Measurements from ENCODE around the gene QRFP. TPM values are rescaled to one million over a fixed set of nuclear protein-coding genes. Genes with fewer than 3 reads are reported as not detected.

Gene QRFP
- total RNA-seq, 1 donor from 2014 or later: not detected

GRCh38 chr9:130934702-130935647 is 38.4 kb upstream of the QRFP start:
- no peak for TF ChIP-seq CTCF (IDR thresholded peaks at IDR 0.05)
- H3K36me3 ChIP-seq: no peaks in the 10 kb centered on the region
- no peak overlapping the region for H3K4me3 ChIP-seq
- intact Hi-C loops (cut with DNase I): no loop called here
- peaks cover 69% of the 10 kb centered on the region for H3K27me3 ChIP-seq
- peaks cover 14% of the 10 kb centered on the region for H3K4me1 ChIP-seq
- peak overlapping the region; percentile 51 for H3K27ac ChIP-seq
- ATAC-seq (no peak), DNase-seq (no peak)
- no peaks in the 10 kb centered on the region for H3K9me3 ChIP-seq

DNA sequence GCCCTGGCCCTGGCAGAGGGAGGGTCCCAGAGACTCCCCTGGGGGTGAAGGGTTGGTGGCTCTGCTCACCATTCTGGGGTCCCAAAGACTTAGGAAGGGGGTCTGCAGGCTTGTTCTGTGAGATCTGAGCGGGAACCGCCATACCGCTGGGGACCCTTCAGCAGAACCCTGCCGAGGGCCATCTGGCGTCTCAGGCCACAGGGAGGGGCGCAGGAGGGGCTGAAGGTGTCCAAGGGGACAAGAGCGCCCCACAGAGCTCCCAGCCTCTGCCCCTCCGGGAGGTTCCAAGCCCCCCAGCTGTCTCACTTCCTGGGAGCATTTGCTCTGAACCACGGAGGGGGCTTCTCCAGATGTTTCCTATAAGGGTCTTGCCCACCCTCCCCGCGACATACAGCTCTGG is 37.6 kb upstream of the QRFP start:
- Histone ChIP-seq H3K36me3 (no peaks in the 10 kb centered on the region), H3K4me1 (peaks cover 13% of the 10 kb centered on the region), H3K27me3 (peaks cover 62% of the 10 kb centered on the region), H3K4me3 (no peak overlapping the region), H3K9me3 (no peaks in the 10 kb centered on the region), H3K27ac (no peak overlapping the region)
- TF ChIP-seq CTCF (IDR thresholded peaks at IDR 0.05): no peak
- ATAC-seq (no peak), DNase-seq (no peak)
- intact Hi-C loops (cut with DNase I): no loop called here

- Histone ChIP-seq H3K4me1 (peaks cover 8% of the 10 kb centered on the region), H3K27ac (no peak overlapping the region), H3K27me3 (peaks cover 56% of the 10 kb centered on the region), H3K4me3 (no peak overlapping the region), H3K36me3 (no peaks in the 10 kb centered on the region), H3K9me3 (no peaks in the 10 kb centered on the region)
- intact Hi-C loops (cut with DNase I): no loop called here
- no peak for TF ChIP-seq CTCF (IDR thresholded peaks at IDR 0.05)
- ATAC-seq (no peak), DNase-seq (no peak)
Observed at GRCh38 chr9:130933114-130934046, 36.8 kb upstream of the QRFP start.

DNA sequence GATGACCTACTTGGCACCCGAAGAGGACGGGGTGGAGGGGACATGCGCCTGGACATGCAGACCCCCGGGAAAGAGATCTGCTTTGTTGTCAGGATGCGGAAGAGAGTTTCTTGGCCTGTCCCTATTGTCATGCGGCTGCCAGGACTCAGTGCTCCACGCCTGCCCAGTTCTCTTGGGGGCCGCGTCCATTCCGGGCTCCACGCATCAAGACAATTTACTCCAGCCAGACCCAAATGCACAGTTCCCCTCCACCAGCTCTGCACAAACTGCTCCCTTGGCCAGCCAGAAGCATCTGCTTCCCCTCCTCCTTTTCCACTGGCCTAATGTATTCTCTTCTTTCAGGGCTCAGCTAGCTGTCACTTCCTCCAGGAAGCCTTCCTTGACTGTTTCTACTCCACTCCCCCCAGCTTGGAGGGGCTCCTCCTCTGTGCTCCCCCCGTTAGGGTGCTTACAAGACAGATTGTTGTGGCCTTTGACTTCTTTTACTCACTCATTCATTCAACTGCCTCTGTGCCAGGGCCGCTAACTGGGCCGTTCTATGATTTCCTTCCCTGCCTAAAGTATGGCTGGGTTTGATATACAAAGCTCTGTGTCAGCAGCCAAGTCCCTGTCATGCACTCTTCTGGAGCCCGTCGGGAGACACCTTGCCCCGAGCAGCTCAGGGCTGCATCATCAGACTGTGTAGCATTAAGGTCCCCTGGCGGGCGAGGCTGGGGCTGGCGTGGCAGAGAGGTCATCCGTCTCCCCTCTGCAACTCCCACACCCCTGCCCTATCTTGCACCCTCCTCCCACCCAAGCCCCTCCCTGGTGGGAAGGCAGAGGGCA is 35.9 kb upstream of the QRFP start:
- Histone ChIP-seq H3K4me1 (peaks cover 1% of the 10 kb centered on the region), H3K4me3 (no peak overlapping the region), H3K9me3 (no peaks in the 10 kb centered on the region), H3K27me3 (peaks cover 47% of the 10 kb centered on the region), H3K27ac (no peak overlapping the region), H3K36me3 (no peaks in the 10 kb centered on the region)
- DNase-seq (peak; percentile 67), ATAC-seq (peak; percentile 28)
- intact Hi-C loops (cut with DNase I): no loop called here
- TF ChIP-seq CTCF (IDR thresholded peaks at IDR 0.05): peak; percentile 21
